Fibroblast of lung (primary cell): Measurements from ENCODE around the gene KRTAP19-7. TPM values are rescaled to one million over a fixed set of nuclear protein-coding genes. Genes with fewer than 3 reads are reported as not detected.

ENCODE experiments used
- DNase-seq, 2 donors: peaks; one replicate each; pipeline versions ENCODE4 v3.0.0 to v3.0.0-alpha.2; 2010; ENCODE audit warnings: low read depth in 2 of 2
- H2AFZ ChIP-seq: 2 replicates; pipeline ENCODE4 v1.5.1; 2012; ENCODE audit warnings: low read length, control low read depth, inconsistent platforms
- H3K27ac ChIP-seq: 2 replicates; pipeline ENCODE4 v1.5.1; 2011; ENCODE audit warnings: low read length, control low read depth; ENCODE audit not compliant: insufficient read depth
- H3K27me3 ChIP-seq: 2 replicates; pipeline ENCODE4 v1.5.1; 2011; ENCODE audit warnings: mild to moderate bottlenecking, low read length; ENCODE audit not compliant: control insufficient read depth, insufficient read depth
- H3K36me3 ChIP-seq: 2 replicates; pipeline ENCODE4 v1.5.1; 2011; ENCODE audit warnings: low read length; ENCODE audit not compliant: control insufficient read depth, insufficient read depth
- H3K4me1 ChIP-seq: 2 replicates; pipeline ENCODE4 v1.5.1; 2011; ENCODE audit warnings: low read length; ENCODE audit not compliant: control insufficient read depth, insufficient read depth; ENCODE audit errors: extremely low read depth
- H3K4me2 ChIP-seq: 2 replicates; pipeline ENCODE4 v1.5.1; 2011; ENCODE audit warnings: low read length, control low read depth; ENCODE audit not compliant: insufficient read depth; ENCODE audit errors: extremely low read depth
- H3K4me3 ChIP-seq, 4 experiments: fragments of 200-600 bp in 1 of 4; sonication (generic) in 1 of 4; replicated peaks in 1 of 4; 2 replicates each; pipeline ENCODE4 v1.5.1; 2011 to 2016; ENCODE audit warnings: low read length in 4 of 4, low read depth in 3 of 4, mild to moderate bottlenecking in 3 of 4, control low read depth in 2 of 4, inconsistent platforms in 1 of 4, mixed read lengths in 1 of 4; ENCODE audit not compliant: insufficient read depth in 1 of 4; ENCODE audit errors: control extremely low read depth in 1 of 4
- H3K79me2 ChIP-seq: 2 replicates; pipeline ENCODE4 v1.5.1; 2012; ENCODE audit warnings: mild to moderate bottlenecking, low read length, inconsistent platforms; ENCODE audit not compliant: control insufficient read depth, insufficient read depth
- H3K9ac ChIP-seq: 2 replicates; pipeline ENCODE4 v1.5.1; 2011; ENCODE audit warnings: mild to moderate bottlenecking, low read length, control low read depth; ENCODE audit not compliant: insufficient read depth
- H3K9me3 ChIP-seq: 2 replicates; pipeline ENCODE4 v1.5.1; 2012; ENCODE audit warnings: low read depth, low read length; ENCODE audit not compliant: control insufficient read depth, insufficient read depth
- H4K20me1 ChIP-seq: 2 replicates; pipeline ENCODE4 v1.5.1; 2011; ENCODE audit warnings: low read length; ENCODE audit not compliant: control insufficient read depth, insufficient read depth; ENCODE audit errors: extremely low read depth
- EZH2 ChIP-seq: IDR thresholded peaks from 2 replicates; pipeline ENCODE4 v1.5.1; 2012; ENCODE audit warnings: low read length, control low read depth, mild to moderate bottlenecking; ENCODE audit errors: missing control alignments
- polyA plus RNA-seq, 2 donors: library from polyadenylated mRNA; depleted of rRNA in 1 of 2; stranded (reverse) in 1 of 2; unstranded in 1 of 2; fragments of >200 nt; gene quantifications; 2 replicates each; pipeline ENCODE4 v1.2.1, GENCODE V29; 2011 to 2012; ENCODE audit warnings: missing spikeins in 1 of 2
- total RNA-seq: library from RNA; depleted of rRNA; stranded (reverse); fragments of >200 nt; gene quantifications from 2 replicates; pipeline ENCODE4 v1.2.1, GENCODE V29; 2014
- TF ChIP-seq, protein P1 (sequence below), 2 donors: IDR thresholded peaks in 1 of 2; conservative IDR thresholded peaks in 1 of 2; 1 replicate in 1 of 2; 2 replicates in 1 of 2; pipeline ENCODE4 v1.5.1; 2011 to 2012; ENCODE audit warnings: low read length in 2 of 2, control low read depth in 1 of 2, inconsistent platforms in 1 of 2, low read depth in 1 of 2, mild to moderate bottlenecking in 1 of 2

Gene KRTAP19-7
- total and polyA plus RNA-seq, 2 donors (not counting 1 experiment from before 2014, with no cell fraction given), result not detected

DNA sequence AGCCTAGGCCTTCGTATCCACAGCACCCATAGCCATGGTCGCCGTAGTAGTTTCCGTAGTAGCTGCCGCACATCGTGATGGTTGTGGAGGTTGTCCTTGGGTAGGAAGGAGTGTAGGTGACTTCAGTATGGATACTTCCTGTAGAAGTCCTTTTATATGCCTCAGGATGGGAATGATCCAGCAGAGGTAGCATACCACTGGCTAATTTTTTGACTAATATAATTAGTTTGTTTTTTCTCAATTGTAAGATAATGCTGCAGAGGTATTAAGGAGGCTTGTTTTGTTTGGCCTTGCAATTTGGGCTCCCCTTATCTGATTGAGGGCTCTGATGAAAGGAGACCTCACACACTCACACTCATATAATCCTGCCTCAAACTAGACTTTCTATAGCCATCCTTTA lies 37.7 kb upstream of the KRTAP19-7 start, which contains the start of gene KRTAP6-2:
Gene KRTAP6-2 (minus strand): TSS at position 101 of the 400 bp plus-strand sequence. CDS start 28 bp downstream, at position 73.
- Histone ChIP-seq H3K9ac (no peak within 1 kb of the TSS), H3K4me1 (no peaks in the 10 kb centered on the region), H3K36me3 (no peaks in the 10 kb centered on the region), H3K9me3 (no peaks in the 10 kb centered on the region), H3K79me2 (no peaks in the 10 kb centered on the region), H2AFZ (no peak within 1 kb of the TSS), H3K27me3 (no peaks in the 10 kb centered on the region), H3K27ac (no peak within 1 kb of the TSS), H4K20me1 (no peaks in the 10 kb centered on the region), H3K4me2 (no peak within 1 kb of the TSS), H3K4me3 (no peak within 1 kb of the TSS)
- DNase-seq, result no peak
- TF ChIP-seq EZH2, result no peak
- TF ChIP-seq, protein P1, sequence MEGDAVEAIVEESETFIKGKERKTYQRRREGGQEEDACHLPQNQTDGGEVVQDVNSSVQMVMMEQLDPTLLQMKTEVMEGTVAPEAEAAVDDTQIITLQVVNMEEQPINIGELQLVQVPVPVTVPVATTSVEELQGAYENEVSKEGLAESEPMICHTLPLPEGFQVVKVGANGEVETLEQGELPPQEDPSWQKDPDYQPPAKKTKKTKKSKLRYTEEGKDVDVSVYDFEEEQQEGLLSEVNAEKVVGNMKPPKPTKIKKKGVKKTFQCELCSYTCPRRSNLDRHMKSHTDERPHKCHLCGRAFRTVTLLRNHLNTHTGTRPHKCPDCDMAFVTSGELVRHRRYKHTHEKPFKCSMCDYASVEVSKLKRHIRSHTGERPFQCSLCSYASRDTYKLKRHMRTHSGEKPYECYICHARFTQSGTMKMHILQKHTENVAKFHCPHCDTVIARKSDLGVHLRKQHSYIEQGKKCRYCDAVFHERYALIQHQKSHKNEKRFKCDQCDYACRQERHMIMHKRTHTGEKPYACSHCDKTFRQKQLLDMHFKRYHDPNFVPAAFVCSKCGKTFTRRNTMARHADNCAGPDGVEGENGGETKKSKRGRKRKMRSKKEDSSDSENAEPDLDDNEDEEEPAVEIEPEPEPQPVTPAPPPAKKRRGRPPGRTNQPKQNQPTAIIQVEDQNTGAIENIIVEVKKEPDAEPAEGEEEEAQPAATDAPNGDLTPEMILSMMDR (conservative IDR thresholded peaks at IDR 0.05 in 1 of 2, IDR thresholded peaks at IDR 0.05 in 1 of 2; ENCODE audit: low read depth in 1 of 2, low read length in 2 of 2), result no peak

DNA sequence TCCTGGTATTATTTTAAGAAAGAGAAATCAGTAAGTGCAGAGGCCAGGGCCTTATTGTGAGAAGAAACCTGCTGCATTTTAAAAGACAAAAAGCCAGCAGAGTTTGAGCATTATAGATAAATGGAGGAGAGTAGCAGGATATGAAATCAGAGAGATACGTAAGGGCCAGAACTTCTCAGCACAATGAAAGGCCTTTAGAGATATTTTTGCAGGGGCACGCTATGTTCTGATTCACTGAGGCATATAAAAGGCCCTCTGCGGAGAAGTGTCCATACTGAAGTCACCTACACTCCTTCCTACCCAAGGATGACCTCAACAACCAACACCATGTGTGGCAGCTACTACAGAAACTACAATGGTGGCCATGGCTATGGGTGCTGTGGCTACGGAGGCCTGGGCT lies 31.0 kb upstream of the KRTAP19-7 start, which contains the start of gene KRTAP6-3:
Gene KRTAP6-3 (plus strand): TSS at position 301 of the 400 bp plus-strand sequence. CDS start 6 bp downstream, at position 307.
- TF ChIP-seq, protein P1 (conservative IDR thresholded peaks at IDR 0.05 in 1 of 2, IDR thresholded peaks at IDR 0.05 in 1 of 2; ENCODE audit: low read depth in 1 of 2, low read length in 2 of 2), result no peak
- TF ChIP-seq EZH2, result no peak
- Histone ChIP-seq H3K79me2 (no peaks in the 10 kb centered on the region), H3K4me3 (no peak within 1 kb of the TSS), H3K9me3 (no peaks in the 10 kb centered on the region), H3K4me2 (no peak within 1 kb of the TSS), H3K27me3 (no peaks in the 10 kb centered on the region), H4K20me1 (no peaks in the 10 kb centered on the region), H2AFZ (no peak within 1 kb of the TSS), H3K36me3 (no peaks in the 10 kb centered on the region), H3K4me1 (no peaks in the 10 kb centered on the region), H3K9ac (no peak within 1 kb of the TSS), H3K27ac (no peak within 1 kb of the TSS)
- no peak for DNase-seq

DNA sequence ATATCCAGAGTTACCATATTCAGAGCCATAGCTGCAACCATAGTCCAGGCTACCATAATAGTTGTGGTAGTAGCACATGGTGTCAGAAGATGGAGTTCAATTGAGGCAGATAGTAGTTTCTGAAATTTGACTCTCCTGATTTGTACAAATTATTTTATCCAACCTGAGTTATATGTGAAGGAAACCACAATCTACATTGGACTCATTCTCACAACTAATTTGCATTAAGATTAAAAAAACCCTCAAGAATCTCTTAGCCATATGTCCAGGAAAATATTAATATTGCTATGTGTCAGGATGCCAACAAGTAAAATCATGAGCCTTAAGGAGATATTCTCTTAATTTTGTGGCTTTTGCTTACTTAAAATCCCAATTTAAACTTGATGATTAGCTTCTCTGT lies 29.2 kb upstream of the KRTAP19-7 start, which contains the start of gene KRTAP22-2:
Gene KRTAP22-2 (minus strand): TSS at position 101 of the 400 bp plus-strand sequence.
- DNase-seq, result no peak
- H3K4me1 ChIP-seq, result no peaks in the 10 kb centered on the region
- H3K79me2 ChIP-seq, result no peaks in the 10 kb centered on the region
- H3K36me3 ChIP-seq, result no peaks in the 10 kb centered on the region
- H3K9ac ChIP-seq, result no peak within 1 kb of the TSS
- no peak within 1 kb of the TSS for H3K4me2 ChIP-seq
- TF ChIP-seq EZH2, result no peak
- TF ChIP-seq, protein P1 (conservative IDR thresholded peaks at IDR 0.05 in 1 of 2, IDR thresholded peaks at IDR 0.05 in 1 of 2; ENCODE audit: low read depth in 1 of 2, low read length in 2 of 2), result no peak
- no peaks in the 10 kb centered on the region for H4K20me1 ChIP-seq
- H3K4me3 ChIP-seq, result no peak within 1 kb of the TSS
- no peaks in the 10 kb centered on the region for H3K27me3 ChIP-seq
- H2AFZ ChIP-seq, result no peak within 1 kb of the TSS
- H3K27ac ChIP-seq, result no peak within 1 kb of the TSS
- no peaks in the 10 kb centered on the region for H3K9me3 ChIP-seq
